ENCODE data around the gene ATG9A. TPM values are rescaled to one million over a fixed set of nuclear protein-coding genes. Genes with fewer than 3 reads are reported as not detected.

The ATG9A gene
- total and polyA plus RNA-seq, 2 donors (not counting 3 experiments of a cell fraction or from before 2014, with no cell fraction given) = 65.5 to 95.0 TPM

DNA sequence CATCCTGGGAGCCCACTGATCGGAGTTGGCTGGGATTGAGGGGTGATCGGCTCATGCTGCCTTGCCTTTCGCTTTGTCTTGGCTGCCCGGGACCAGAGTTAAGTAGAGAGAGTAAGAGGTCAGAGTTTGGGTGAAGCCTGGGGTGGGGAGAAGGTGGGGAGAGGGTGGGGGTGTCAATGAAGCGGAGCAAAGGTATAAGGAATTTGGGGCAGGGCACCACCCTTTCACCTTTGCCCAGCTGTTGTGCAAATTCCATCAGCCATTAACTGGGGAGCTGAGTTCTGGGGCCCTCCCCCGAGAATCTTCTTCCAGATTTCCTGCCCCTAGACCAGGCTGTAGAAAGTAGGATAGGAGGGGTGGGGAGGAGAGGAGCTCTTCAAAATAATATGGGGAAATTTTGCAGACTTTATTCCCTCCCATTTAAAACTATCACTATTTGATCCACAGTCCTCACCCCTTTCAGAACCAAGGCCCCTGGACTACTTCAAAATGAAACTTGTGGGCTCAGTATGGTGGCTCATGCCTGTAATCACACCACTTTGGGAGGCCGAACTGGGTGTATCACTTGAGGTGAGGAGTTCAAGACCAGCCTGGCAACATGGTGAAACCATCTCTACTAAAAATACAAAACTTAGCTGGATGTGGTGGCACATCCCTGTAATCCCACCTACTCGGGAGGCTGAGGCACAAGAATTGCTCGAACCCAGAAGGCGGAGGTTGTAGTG, 59.3 kb downstream of the ATG9A start, which contains the start of gene SLC23A3:
Gene SLC23A3, minus strand, starts transcription at position 100 of the 725 bp plus-strand sequence. Its CDS starts 45 bp downstream, at position 55.
- CTCF ChIA-PET = interaction anchor here (0.8 to 5.2 kb wide), 11 partner anchors 11 to 183 kb away, joined by 3 to 32 read pairs (median 8); partner anchors contain the start of genes ANKZF1, ATG9A and ZFAND2B
- no peak within 1 kb of the TSS for H3K4me2 ChIP-seq (ENCODE audit: insufficient read depth, low read length)
- no peaks in the 10 kb centered on the region for H3K79me2 ChIP-seq (ENCODE audit: control insufficient read depth, insufficient read depth, low read length)
- H3K4me1 ChIP-seq (ENCODE audit: control insufficient read depth, extremely low read depth, insufficient read depth, low read length) = no peaks in the 10 kb centered on the region
- FAIRE-seq (no peak), DNase-seq (ENCODE audit: low read depth, low spot score) (no peak)
- peaks cover 0 to 19% of the 10 kb centered on the region in 2 experiments for H3K36me3 ChIP-seq (ENCODE audit: control insufficient read depth in 2 of 2, extremely low read depth in 1 of 2, insufficient read depth in 2 of 2, low read length in 2 of 2)
- intact Hi-C loops (cut with micrococcal nuclease) = no loop called here
- no peak within 1 kb of the TSS for H3K9ac ChIP-seq (replicated peaks; ENCODE audit: extremely low read depth, insufficient read depth, low read length)
- H3K4me3 ChIP-seq (replicated peaks in 1 of 3; ENCODE audit: insufficient read depth in 1 of 3, low read depth in 1 of 3, low read length in 3 of 3) = no peak within 1 kb of the TSS
- H2AFZ ChIP-seq (ENCODE audit: low read depth, low read length) = no peak within 1 kb of the TSS
- POLR2A ChIA-PET = no interaction called here
- dilution Hi-C loops (cut with MboI; ENCODE audit: extremely low pct_ligation_motif_present, low sequenced_read_pairs) = no loop called here
- peaks cover 3% of the 10 kb centered on the region for H4K20me1 ChIP-seq (replicated peaks; ENCODE audit: control insufficient read depth, extremely low read depth, insufficient read depth, low read length)
- no TSS peak for BruUV-seq (replicated peaks)
- H3K9me3 ChIP-seq (replicated peaks; ENCODE audit: control insufficient read depth, insufficient read depth, low read length) = no peaks in the 10 kb centered on the region
- H3K27ac ChIP-seq (ENCODE audit: insufficient read depth, low read depth, low read length) = no peak within 1 kb of the TSS
- TF ChIP-seq, protein P1, sequence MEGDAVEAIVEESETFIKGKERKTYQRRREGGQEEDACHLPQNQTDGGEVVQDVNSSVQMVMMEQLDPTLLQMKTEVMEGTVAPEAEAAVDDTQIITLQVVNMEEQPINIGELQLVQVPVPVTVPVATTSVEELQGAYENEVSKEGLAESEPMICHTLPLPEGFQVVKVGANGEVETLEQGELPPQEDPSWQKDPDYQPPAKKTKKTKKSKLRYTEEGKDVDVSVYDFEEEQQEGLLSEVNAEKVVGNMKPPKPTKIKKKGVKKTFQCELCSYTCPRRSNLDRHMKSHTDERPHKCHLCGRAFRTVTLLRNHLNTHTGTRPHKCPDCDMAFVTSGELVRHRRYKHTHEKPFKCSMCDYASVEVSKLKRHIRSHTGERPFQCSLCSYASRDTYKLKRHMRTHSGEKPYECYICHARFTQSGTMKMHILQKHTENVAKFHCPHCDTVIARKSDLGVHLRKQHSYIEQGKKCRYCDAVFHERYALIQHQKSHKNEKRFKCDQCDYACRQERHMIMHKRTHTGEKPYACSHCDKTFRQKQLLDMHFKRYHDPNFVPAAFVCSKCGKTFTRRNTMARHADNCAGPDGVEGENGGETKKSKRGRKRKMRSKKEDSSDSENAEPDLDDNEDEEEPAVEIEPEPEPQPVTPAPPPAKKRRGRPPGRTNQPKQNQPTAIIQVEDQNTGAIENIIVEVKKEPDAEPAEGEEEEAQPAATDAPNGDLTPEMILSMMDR (IDR thresholded peaks at IDR 0.05; ENCODE audit: extremely low read depth in 1 of 2, insufficient read depth in 1 of 2, low read depth in 1 of 2, low read length in 2 of 2) = no peak
- H3K27me3 ChIP-seq (ENCODE audit: control insufficient read depth in 2 of 2, insufficient read depth in 2 of 2, low read length in 2 of 2) = no peaks in the 10 kb centered on the region
- no peaks in the 10 kb centered on the region for H3K9me1 ChIP-seq (replicated peaks; ENCODE audit: control insufficient read depth, extremely low read depth, insufficient read depth, low read length)

Other genes with a start within 250 kb of the ATG9A start
- not detected in 2 replicates for gene FEV, start 244.5 kb downstream of the ATG9A start, total RNA-seq
- gene FEV, start 244.5 kb downstream of the ATG9A start, polyA plus RNA-seq = not detected in 2 replicates
- gene CRYBA2, start 236.2 kb downstream of the ATG9A start, total RNA-seq = not detected in 2 replicates
- gene CRYBA2, start 236.2 kb downstream of the ATG9A start, polyA plus RNA-seq = not detected in 2 replicates
- not detected in 2 replicates for gene CFAP65, start 188.1 kb downstream of the ATG9A start, total RNA-seq
- gene CFAP65, start 188.1 kb downstream of the ATG9A start, polyA plus RNA-seq = 0.03 TPM in 1 of 2 replicates, not detected in the other
- gene IHH, start 168.7 kb downstream of the ATG9A start, total RNA-seq = 0.37 TPM in 1 of 2 replicates, not detected in the other
- 0.03 TPM in 1 of 2 replicates, not detected in the other for gene IHH, start 168.7 kb downstream of the ATG9A start, polyA plus RNA-seq
- gene NHEJ1, start 68.8 kb downstream of the ATG9A start, total RNA-seq = 12.1 and 12.9 TPM in 2 replicates
- 11.9 and 12.8 TPM in 2 replicates for gene NHEJ1, start 68.8 kb downstream of the ATG9A start, polyA plus RNA-seq
- 5.2 and 7.1 TPM in 2 replicates for gene SLC23A3, start 59.6 kb downstream of the ATG9A start, total RNA-seq
- gene SLC23A3, start 59.6 kb downstream of the ATG9A start, polyA plus RNA-seq = 2.7 and 3.2 TPM in 2 replicates
- 41.0 and 44.0 TPM in 2 replicates for gene CNPPD1, start 52.7 kb downstream of the ATG9A start, total RNA-seq
- gene CNPPD1, start 52.7 kb downstream of the ATG9A start, polyA plus RNA-seq = 51.1 and 55.7 TPM in 2 replicates
- 58.2 and 59.5 TPM in 2 replicates for gene RETREG2, start 51.4 kb downstream of the ATG9A start, total RNA-seq
- 68.1 and 76.1 TPM in 2 replicates for gene RETREG2, start 51.4 kb downstream of the ATG9A start, polyA plus RNA-seq
- 23.3 and 24.0 TPM in 2 replicates for gene ZFAND2B, start 22.9 kb downstream of the ATG9A start, total RNA-seq
- gene ZFAND2B, start 22.9 kb downstream of the ATG9A start, polyA plus RNA-seq = 52.0 and 52.9 TPM in 2 replicates
- 26.6 and 32.5 TPM in 2 replicates for gene ABCB6, start 10.7 kb downstream of the ATG9A start, total RNA-seq
- gene ABCB6, start 10.7 kb downstream of the ATG9A start, polyA plus RNA-seq = 25.7 and 35.1 TPM in 2 replicates
- 34.0 and 36.2 TPM in 2 replicates for gene ANKZF1, start 170 bp upstream of the ATG9A start, total RNA-seq
- 23.4 and 26.5 TPM in 2 replicates for gene ANKZF1, start 170 bp upstream of the ATG9A start, polyA plus RNA-seq
- gene GLB1L, start 15.8 kb upstream of the ATG9A start, total RNA-seq = 9.2 and 9.5 TPM in 2 replicates
- gene GLB1L, start 15.8 kb upstream of the ATG9A start, polyA plus RNA-seq = 11.9 and 13.6 TPM in 2 replicates
- gene STK16, start 15.8 kb upstream of the ATG9A start, total RNA-seq = 18.8 and 21.1 TPM in 2 replicates
- gene STK16, start 15.8 kb upstream of the ATG9A start, polyA plus RNA-seq = 61.3 and 63.2 TPM in 2 replicates
- not detected in 2 replicates for gene TUBA4B, start 23.6 kb upstream of the ATG9A start, total RNA-seq
- not detected in 2 replicates for gene TUBA4B, start 23.6 kb upstream of the ATG9A start, polyA plus RNA-seq
- 10.7 and 16.5 TPM in 2 replicates for gene TUBA4A, start 24.3 kb upstream of the ATG9A start, total RNA-seq
- 24.8 and 29.4 TPM in 2 replicates for gene TUBA4A, start 24.3 kb upstream of the ATG9A start, polyA plus RNA-seq
- 27.3 and 30.4 TPM in 2 replicates for gene DNAJB2, start 49.7 kb upstream of the ATG9A start, total RNA-seq
- 30.6 and 35.0 TPM in 2 replicates for gene DNAJB2, start 49.7 kb upstream of the ATG9A start, polyA plus RNA-seq
- gene PTPRN, start 79.8 kb upstream of the ATG9A start, total RNA-seq = not detected in 2 replicates
- gene PTPRN, start 79.8 kb upstream of the ATG9A start, polyA plus RNA-seq = not detected in 2 replicates
- gene RESP18, start 103.1 kb upstream of the ATG9A start, total RNA-seq = not detected in 2 replicates
- gene RESP18, start 103.1 kb upstream of the ATG9A start, polyA plus RNA-seq = not detected in 2 replicates
- gene DNPEP, start 158.3 kb upstream of the ATG9A start, total RNA-seq = 40.4 and 43.1 TPM in 2 replicates
- 77.5 and 83.2 TPM in 2 replicates for gene DNPEP, start 158.3 kb upstream of the ATG9A start, polyA plus RNA-seq
- gene DES, start 188.7 kb upstream of the ATG9A start, total RNA-seq = not detected in 2 replicates
- gene DES, start 188.7 kb upstream of the ATG9A start, polyA plus RNA-seq = not detected in 2 replicates
- 0.21 and 0.84 TPM in 2 replicates for gene SPEG, start 205.2 kb upstream of the ATG9A start, total RNA-seq
- gene SPEG, start 205.2 kb upstream of the ATG9A start, polyA plus RNA-seq = 3.5 TPM in 2 replicates

Measured in endothelial cell of umbilical vein (primary cell).